Effector memory CD4-positive, alpha-beta T cell (primary cell): ENCODE results near the gene SLC22A1.

ENCODE experiments used
- DNase-seq, 3 donors: peaks; one replicate each; pipeline ENCODE4 v3.0.0-alpha.2; 2020
- H3K27ac ChIP-seq: 2 replicates; pipeline ENCODE4 v1.7.0; 2013; ENCODE audit warnings: mild to moderate bottlenecking, low read length, moderate library complexity; ENCODE audit not compliant: insufficient read depth, poor library complexity, severe bottlenecking
- H3K27me3 ChIP-seq: replicated peaks from 2 replicates; pipeline ENCODE4 v1.7.0; 2013; ENCODE audit warnings: mild to moderate bottlenecking, low read length; ENCODE audit not compliant: insufficient read depth, control insufficient read depth, poor library complexity, severe bottlenecking
- H3K36me3 ChIP-seq: 2 replicates; pipeline ENCODE4 v1.7.0; 2013; ENCODE audit warnings: mild to moderate bottlenecking, low read length, moderate library complexity; ENCODE audit not compliant: control insufficient read depth, insufficient read depth
- H3K4me1 ChIP-seq: 2 replicates; pipeline ENCODE4 v1.7.0; 2013; ENCODE audit warnings: low read length, mild to moderate bottlenecking; ENCODE audit not compliant: control insufficient read depth, insufficient read depth, poor library complexity, severe bottlenecking
- H3K4me3 ChIP-seq: 2 replicates; pipeline ENCODE4 v1.7.0; 2013; ENCODE audit warnings: low read length, low read depth, mild to moderate bottlenecking; ENCODE audit not compliant: insufficient read depth, poor library complexity, severe bottlenecking
- H3K9me3 ChIP-seq: 2 replicates; pipeline ENCODE4 v1.7.0; 2013; ENCODE audit warnings: mild to moderate bottlenecking, low read length, moderate library complexity; ENCODE audit not compliant: control insufficient read depth

SLC22A1 gene

DNA sequence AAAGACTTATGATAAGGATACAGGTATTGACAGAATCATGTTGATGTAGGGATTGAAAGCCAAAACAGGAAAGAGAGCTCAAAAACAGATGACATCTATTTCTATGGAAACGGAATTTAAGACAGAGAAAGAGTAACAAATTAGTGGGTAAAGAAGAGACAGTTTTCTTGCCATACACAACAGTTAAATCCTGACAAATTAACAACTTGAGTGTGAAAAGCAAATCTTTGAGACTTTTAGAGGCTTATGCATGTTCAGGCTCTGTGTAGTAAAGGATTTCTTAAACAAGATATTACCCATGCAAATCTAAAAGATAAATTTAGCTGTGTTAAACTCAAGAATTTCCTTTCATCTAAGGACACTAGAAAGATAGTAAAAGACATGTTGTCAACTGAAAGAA, 68.5 kb downstream of the SLC22A1 start:
- Histone ChIP-seq H3K4me3 (no peak overlapping the region), H3K9me3 (peaks cover 5% of the 10 kb centered on the region), H3K36me3 (no peaks in the 10 kb centered on the region), H3K27ac (no peak overlapping the region), H3K27me3 (no peaks in the 10 kb centered on the region), H3K4me1 (no peaks in the 10 kb centered on the region)
- no peak for DNase-seq

DNA sequence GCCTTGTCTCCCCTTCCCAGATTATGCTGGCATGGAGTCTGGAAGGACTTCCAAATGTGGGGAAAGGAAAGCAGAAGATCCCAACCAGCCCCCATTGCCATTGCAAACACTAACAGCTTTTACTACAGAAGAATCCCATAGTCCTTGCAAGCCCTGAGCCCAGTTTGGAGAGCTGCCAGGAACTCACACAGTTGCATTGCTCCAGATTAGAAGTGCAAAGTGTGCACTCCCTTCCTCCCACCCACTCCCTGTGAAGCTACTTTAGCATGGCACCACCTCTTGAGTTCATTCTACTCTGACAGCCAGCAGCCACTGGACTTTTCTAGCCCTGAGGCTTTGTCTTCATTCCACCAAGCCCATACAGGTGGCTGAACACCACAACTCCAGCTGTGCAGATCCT, 69.4 kb downstream of the SLC22A1 start:
- Histone ChIP-seq H3K27ac (no peak overlapping the region), H3K27me3 (no peaks in the 10 kb centered on the region), H3K9me3 (peaks cover 6% of the 10 kb centered on the region)

DNA sequence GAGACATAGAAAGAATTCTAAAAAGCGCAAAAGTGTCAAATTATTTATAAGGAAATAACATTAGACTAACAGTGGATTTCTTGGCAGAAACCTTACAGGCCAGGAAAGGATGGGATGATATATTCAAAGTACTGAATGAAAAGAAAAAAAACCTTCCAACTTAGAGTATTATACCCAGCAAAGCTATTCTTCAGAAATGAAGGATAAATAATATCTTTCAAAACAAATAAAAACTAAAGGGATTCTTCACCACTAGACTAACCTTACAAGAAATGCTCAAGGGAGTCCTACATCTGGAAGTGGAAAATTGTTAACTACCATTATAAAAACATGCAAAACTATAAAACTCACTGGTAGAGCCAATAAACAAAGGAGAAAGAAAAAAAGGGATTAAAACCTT, 71.2 kb downstream of the SLC22A1 start:
- no peak overlapping the region for H3K4me3 ChIP-seq
- H3K27me3 ChIP-seq = no peaks in the 10 kb centered on the region
- peaks cover 6% of the 10 kb centered on the region for H3K9me3 ChIP-seq
- H3K4me1 ChIP-seq = no peaks in the 10 kb centered on the region
- H3K27ac ChIP-seq = no peak overlapping the region
- DNase-seq = no peak
- no peaks in the 10 kb centered on the region for H3K36me3 ChIP-seq

More for the DNA sequence above, 69.4 kb downstream of the SLC22A1 start:
- Histone ChIP-seq H3K4me1 (no peaks in the 10 kb centered on the region), H3K36me3 (no peaks in the 10 kb centered on the region), H3K4me3 (no peak overlapping the region)
- no peak for DNase-seq

DNA sequence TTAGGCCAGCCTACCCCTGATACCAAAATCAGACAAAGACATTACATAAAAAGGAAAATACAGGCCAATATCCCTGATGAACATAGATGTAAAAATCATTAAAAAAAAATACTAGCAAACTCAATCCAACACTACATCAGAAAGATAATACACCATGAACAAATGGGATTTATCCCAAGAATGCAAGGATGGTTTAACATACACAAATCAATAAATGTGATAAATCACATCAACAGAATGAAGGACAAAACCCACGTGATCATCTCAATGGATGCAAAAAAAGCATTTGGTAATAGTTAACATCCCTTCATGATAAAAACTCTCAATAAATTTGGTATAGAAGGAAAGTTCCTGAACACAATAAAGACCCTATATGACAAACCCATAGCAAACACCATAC, 73.2 kb downstream of the SLC22A1 start:
- peaks cover 6% of the 10 kb centered on the region for H3K9me3 ChIP-seq
- H3K36me3 ChIP-seq = no peaks in the 10 kb centered on the region
- H3K4me1 ChIP-seq = no peaks in the 10 kb centered on the region
- no peak overlapping the region for H3K4me3 ChIP-seq
- H3K27me3 ChIP-seq = no peaks in the 10 kb centered on the region
- H3K27ac ChIP-seq = no peak overlapping the region
- no peak for DNase-seq

DNA sequence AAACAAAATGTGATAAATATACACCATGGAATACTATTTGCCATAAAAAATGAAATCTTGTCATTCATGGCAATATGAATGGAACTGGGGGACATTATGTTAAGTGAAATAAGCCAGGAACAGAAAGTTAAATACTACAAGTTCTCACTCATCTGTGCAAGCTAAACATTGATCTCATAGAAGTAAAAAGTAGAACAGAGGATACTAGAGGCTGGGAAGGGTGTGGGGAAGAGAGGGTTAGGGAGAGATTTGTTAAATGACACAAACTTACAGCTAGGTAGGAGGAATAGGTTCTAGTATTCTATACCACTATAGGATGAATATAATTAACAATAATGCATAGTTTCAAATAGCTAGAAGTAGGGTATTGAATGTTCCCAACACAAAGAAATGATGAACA, 76.0 kb downstream of the SLC22A1 start:
- no peak overlapping the region for H3K27ac ChIP-seq
- no peaks in the 10 kb centered on the region for H3K4me1 ChIP-seq
- H3K36me3 ChIP-seq = no peaks in the 10 kb centered on the region
- no peak for DNase-seq
- no peak overlapping the region for H3K4me3 ChIP-seq
- peaks cover 6% of the 10 kb centered on the region for H3K9me3 ChIP-seq
- no peaks in the 10 kb centered on the region for H3K27me3 ChIP-seq

DNA sequence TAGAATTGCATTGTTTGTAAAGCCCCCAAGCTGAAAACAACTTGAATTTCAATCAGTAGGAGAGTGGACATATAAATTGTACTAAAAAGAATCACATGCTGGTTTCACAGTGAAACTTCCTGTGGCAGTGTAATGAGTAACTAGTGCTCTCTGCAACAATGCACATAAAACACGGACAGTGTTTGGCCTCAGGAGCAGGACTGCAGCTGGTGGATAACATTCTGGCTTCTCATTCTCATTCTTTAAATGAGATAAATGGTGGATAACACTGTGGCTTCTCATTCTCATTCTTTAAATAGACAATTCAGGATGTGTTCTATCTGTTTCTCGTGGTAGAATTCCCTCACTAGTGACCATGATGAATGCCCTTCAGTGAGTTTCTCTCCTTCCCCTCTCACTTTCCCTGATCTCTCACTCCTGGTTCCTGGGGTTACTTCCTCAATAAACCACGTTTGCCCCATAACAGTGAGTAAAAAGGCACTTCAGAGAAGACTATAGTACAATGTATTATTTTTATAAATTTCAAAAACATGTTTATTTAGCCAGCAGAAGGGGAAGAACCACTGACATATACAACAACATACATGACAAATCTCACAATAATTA, 77.1 kb downstream of the SLC22A1 start:
- Histone ChIP-seq H3K4me1 (no peaks in the 10 kb centered on the region), H3K36me3 (no peaks in the 10 kb centered on the region), H3K27me3 (no peaks in the 10 kb centered on the region), H3K9me3 (peaks cover 6% of the 10 kb centered on the region), H3K4me3 (no peak overlapping the region), H3K27ac (no peak overlapping the region)
- no peak for DNase-seq

DNA sequence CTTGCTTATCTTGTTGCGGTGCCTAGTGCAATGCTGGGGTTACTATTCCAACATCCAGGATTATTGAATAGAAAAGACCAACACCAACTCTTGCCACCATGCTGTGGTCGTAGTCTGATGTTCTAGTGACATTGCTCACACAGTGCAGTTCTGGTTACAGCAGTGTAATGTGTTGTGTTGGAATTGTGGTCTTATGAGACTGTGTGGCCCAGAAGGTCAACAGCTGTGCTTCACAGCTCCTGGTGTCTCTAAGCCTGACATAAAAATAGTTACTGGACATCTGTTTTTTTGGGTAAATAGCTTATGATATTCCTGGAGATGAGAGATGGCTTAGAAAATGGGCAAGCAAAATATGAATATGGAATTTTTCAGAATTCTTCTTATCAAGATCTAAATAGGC, 79.4 kb downstream of the SLC22A1 start:
- Histone ChIP-seq H3K4me1 (no peaks in the 10 kb centered on the region), H3K36me3 (no peaks in the 10 kb centered on the region), H3K27me3 (no peaks in the 10 kb centered on the region), H3K4me3 (no peak overlapping the region), H3K9me3 (no peaks in the 10 kb centered on the region), H3K27ac (no peak overlapping the region)
- no peak for DNase-seq

DNA sequence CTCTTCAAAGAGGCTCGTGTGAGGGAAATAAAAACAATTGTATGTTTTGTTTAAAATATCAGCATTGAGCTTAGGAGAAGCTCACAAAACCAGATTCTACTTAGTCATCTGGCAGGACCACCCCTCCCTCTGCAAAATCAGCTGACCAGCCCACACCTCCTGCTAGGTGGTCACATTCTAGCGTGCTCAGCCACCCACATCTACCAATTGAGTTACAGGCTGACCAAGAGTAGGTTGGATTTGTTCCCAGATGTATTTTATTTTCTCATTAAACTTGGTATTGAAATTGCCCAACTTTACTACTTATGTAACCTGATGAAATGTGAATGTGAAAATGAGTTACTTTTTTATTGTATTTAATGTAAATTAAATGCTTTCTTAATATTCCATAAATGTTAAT, 80.8 kb downstream of the SLC22A1 start:
- H3K36me3 ChIP-seq = no peaks in the 10 kb centered on the region
- H3K4me3 ChIP-seq = no peak overlapping the region
- H3K27ac ChIP-seq = no peak overlapping the region
- H3K27me3 ChIP-seq = no peaks in the 10 kb centered on the region
- H3K9me3 ChIP-seq = no peaks in the 10 kb centered on the region
- DNase-seq = no peak
- H3K4me1 ChIP-seq = no peaks in the 10 kb centered on the region

DNA sequence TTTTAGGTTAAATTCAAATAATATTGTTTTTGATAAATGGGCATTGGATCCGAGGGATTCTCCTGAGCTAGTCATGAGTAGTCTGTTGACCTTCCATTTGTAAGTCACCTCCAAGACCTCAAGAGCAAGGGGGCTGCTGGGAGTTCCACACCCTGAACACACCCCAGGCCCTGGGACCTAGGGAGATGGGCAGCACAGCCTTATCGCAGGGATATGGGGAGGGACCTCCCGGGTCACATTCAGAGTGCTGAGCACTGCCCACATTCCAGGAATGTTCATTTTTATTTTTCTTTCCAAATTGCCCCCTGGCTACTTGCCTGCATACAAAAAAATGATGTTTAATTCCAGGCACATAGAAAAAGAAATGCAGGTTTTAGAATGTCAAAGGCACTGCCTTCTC, 81.5 kb downstream of the SLC22A1 start:
- H3K4me3 ChIP-seq = no peak overlapping the region
- no peaks in the 10 kb centered on the region for H3K4me1 ChIP-seq
- no peak for DNase-seq
- H3K27ac ChIP-seq = no peak overlapping the region
- H3K9me3 ChIP-seq = no peaks in the 10 kb centered on the region
- no peaks in the 10 kb centered on the region for H3K36me3 ChIP-seq
- H3K27me3 ChIP-seq = no peaks in the 10 kb centered on the region

DNA sequence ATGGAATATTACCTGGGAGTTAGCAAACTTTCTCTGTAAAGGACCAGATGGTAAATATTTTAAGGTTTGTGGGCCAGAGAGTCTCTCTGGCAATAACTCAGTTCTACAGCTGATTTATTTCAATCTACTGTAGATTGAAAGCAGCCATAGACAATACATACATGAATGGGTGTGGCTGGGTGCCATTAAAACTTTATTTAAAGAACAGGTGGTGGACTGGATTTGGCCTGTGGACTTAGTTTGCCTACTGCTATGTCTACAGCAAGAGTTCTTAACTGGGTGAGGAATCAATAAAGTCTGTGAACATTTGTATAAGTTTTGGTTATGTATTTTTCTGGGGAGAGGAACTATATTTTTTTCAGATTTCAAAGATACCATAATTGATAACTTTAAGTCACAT, 81.9 kb downstream of the SLC22A1 start:
- no peak overlapping the region for H3K27ac ChIP-seq
- H3K4me1 ChIP-seq = no peaks in the 10 kb centered on the region
- H3K27me3 ChIP-seq = no peaks in the 10 kb centered on the region
- H3K36me3 ChIP-seq = no peaks in the 10 kb centered on the region
- no peak overlapping the region for H3K4me3 ChIP-seq
- no peak for DNase-seq
- no peaks in the 10 kb centered on the region for H3K9me3 ChIP-seq
